ENCODE data around the gene RIC1. TPM values are rescaled to one million over a fixed set of nuclear protein-coding genes. Genes with fewer than 3 reads are reported as not detected.
"Not testable (repeated sequence)": the region's sequence is repeated elsewhere in the genome, so short reads cannot be mapped to it uniquely, and the experiment has no call there.

Gene RIC1
- total and polyA plus RNA-seq, 2 of the 4 experiments (the other 2 are of a cell fraction), result 28.8 to 76.9 TPM

GRCh38 chr9:5800378-5800777, 171.5 kb downstream of the RIC1 start:
- intact Hi-C loops (cut with micrococcal nuclease), result not testable (repeated sequence)

More at GRCh38 chr9:5800378-5800777, 171.5 kb downstream of the RIC1 start:
- H4K8ac ChIP-seq (ENCODE audit: low read depth in 2 of 2, low read length in 2 of 2); H3K4me3 ChIP-seq (ENCODE audit: insufficient read depth, low read depth, low read length); H3K4me1 ChIP-seq (ENCODE audit: control insufficient read depth, insufficient read depth, low read length); H3K9me3 ChIP-seq (ENCODE audit: control insufficient read depth, insufficient read depth, low read length); DNase-seq; H3K23ac ChIP-seq (ENCODE audit: low read depth, low read length); H3K56ac ChIP-seq (ENCODE audit: extremely low read depth, insufficient read depth, low read length); H3K79me1 ChIP-seq (ENCODE audit: low read depth in 1 of 2, low read length in 2 of 2); H4K20me1 ChIP-seq (ENCODE audit: insufficient read depth, low read length); H3K9me1 ChIP-seq (ENCODE audit: insufficient read depth, low read length); H4K91ac ChIP-seq (ENCODE audit: insufficient read depth, low read depth, low read length); CTCF ChIA-PET; POLR2A ChIA-PET (ENCODE audit: unreplicated experiment); H4K5ac ChIP-seq (ENCODE audit: low read depth, low read length); H3K4me2 ChIP-seq (ENCODE audit: low read depth, low read length); H3K4ac ChIP-seq (ENCODE audit: low read depth, low read length); H3K36me3 ChIP-seq (ENCODE audit: control insufficient read depth, insufficient read depth, low read length); H2AK5ac ChIP-seq (ENCODE audit: low read depth, low read length); H2BK5ac ChIP-seq (ENCODE audit: low read depth, low read length, poor library complexity, severe bottlenecking); H3K18ac ChIP-seq (ENCODE audit: low read depth, low read length); ATAC-seq (ENCODE audit: low read depth); H2AK9ac ChIP-seq (replicated peaks; ENCODE audit: low read depth, low read length, poor library complexity); H2AFZ ChIP-seq (replicated peaks; ENCODE audit: low read length, poor library complexity); H3K14ac ChIP-seq (replicated peaks; ENCODE audit: low read depth, low read length); H3K27ac ChIP-seq (ENCODE audit: insufficient read depth, low read length); H3K9ac ChIP-seq (ENCODE audit: low read depth, low read length); H2BK120ac ChIP-seq (ENCODE audit: low read depth, low read length); H2BK20ac ChIP-seq (ENCODE audit: low read depth, low read length); H3K27me3 ChIP-seq (ENCODE audit: control insufficient read depth, insufficient read depth, low read length); in situ Hi-C loops (cut with MboI; ENCODE audit: low sequenced_read_pairs); BruUV-seq (replicated peaks); dilution Hi-C loops (cut with HindIII; ENCODE audit: low sequenced_read_pairs, unreplicated experiment); H2BK15ac ChIP-seq (ENCODE audit: low read depth, low read length): not testable (repeated sequence)
- no CpG with 5 or more reads among the region's 7 CpGs for WGBS, 2 experiments (ENCODE audit: extremely low coverage in 2 of 2, insufficient read length in 1 of 2)
